ENCODE measurements around the gene SUPV3L1.

DNA sequence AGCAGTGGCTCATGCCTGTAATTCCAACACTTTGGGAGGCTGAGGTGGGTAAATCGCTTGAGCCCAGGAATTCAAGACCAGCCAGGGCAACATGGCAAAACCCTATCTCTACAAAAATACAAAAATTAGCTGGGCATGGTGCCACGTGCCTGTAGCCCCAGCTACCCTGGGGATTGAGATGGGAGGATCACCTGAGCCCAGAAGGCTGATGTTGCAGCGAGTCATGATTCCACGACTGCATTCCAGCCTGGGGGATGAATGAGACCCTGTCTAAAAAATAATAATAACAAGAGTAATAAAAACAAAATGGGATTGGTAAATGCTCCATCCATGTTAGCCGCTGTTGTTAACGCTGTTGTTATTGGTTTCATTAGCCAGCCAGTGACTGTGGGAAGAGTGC lies 38.8 kb downstream of the SUPV3L1 start:
- TF ChIP-seq, protein P1, sequence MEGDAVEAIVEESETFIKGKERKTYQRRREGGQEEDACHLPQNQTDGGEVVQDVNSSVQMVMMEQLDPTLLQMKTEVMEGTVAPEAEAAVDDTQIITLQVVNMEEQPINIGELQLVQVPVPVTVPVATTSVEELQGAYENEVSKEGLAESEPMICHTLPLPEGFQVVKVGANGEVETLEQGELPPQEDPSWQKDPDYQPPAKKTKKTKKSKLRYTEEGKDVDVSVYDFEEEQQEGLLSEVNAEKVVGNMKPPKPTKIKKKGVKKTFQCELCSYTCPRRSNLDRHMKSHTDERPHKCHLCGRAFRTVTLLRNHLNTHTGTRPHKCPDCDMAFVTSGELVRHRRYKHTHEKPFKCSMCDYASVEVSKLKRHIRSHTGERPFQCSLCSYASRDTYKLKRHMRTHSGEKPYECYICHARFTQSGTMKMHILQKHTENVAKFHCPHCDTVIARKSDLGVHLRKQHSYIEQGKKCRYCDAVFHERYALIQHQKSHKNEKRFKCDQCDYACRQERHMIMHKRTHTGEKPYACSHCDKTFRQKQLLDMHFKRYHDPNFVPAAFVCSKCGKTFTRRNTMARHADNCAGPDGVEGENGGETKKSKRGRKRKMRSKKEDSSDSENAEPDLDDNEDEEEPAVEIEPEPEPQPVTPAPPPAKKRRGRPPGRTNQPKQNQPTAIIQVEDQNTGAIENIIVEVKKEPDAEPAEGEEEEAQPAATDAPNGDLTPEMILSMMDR (IDR thresholded peaks at IDR 0.05), result no peak
- no peak for TF ChIP-seq POLR2AphosphoS5 (IDR thresholded peaks at IDR 0.05)

All from breast epithelium (tissue), 3 donors.